ENCODE results near the gene FEZ2. TPM values are rescaled to one million over a fixed set of nuclear protein-coding genes. Genes with fewer than 3 reads are reported as not detected.
A peak's percentile ranks its signal among the peaks of the same experiment; 100 is the strongest.

FEZ2 gene
- 10 to 100 TPM; 11.4 to 15.5 TPM for total RNA-seq
- total RNA-seq: 14.0 to 25.7 reads per million in 2 donors

- DNase-seq (peak; percentile 26 to 52 (median 46)), ATAC-seq (peak; percentile 91)
- peaks cover 5% of the 10 kb centered on the region for H3K36me3 Mint-ChIP-seq (ENCODE audit: low read depth)
- H3K4me3 Mint-ChIP-seq: peak within 1 kb of the TSS; percentile 96
- H3K4me1 Mint-ChIP-seq: peaks cover 29% of the 10 kb centered on the region
- no peaks in the 10 kb centered on the region for H3K9me3 ChIP-seq (ENCODE audit: control insufficient read depth, low read length, poor library complexity, severe bottlenecking)
- no peaks in the 10 kb centered on the region for H3K27me3 Mint-ChIP-seq
- peak within 1 kb of the TSS; percentile 94 for H3K27ac Mint-ChIP-seq
Measured at GRCh38 chr2:36597532-36598377, at the start of gene FEZ2. FEZ2 (minus strand) TSS chr2:36598168; CDS start chr2:36598142, 26 bp downstream.

- no peak overlapping the region for H3K4me3 Mint-ChIP-seq
- ATAC-seq: no peak
- H3K27me3 Mint-ChIP-seq: peaks cover 34% of the 10 kb centered on the region
- DNase-seq: no peak
- no peaks in the 10 kb centered on the region for H3K4me1 Mint-ChIP-seq
- H3K9me3 ChIP-seq (ENCODE audit: control insufficient read depth, low read length, poor library complexity, severe bottlenecking): no peaks in the 10 kb centered on the region
- no peak overlapping the region for H3K27ac Mint-ChIP-seq
- H3K36me3 Mint-ChIP-seq (ENCODE audit: low read depth): no peaks in the 10 kb centered on the region
Measured at GRCh38 chr2:36634981-36635597, 37.1 kb upstream of the FEZ2 start.

- Mint-ChIP-seq H3K27me3 (peaks cover 31% of the 10 kb centered on the region), H3K4me3 (no peak overlapping the region), H3K27ac (no peak overlapping the region), H3K4me1 (no peaks in the 10 kb centered on the region), H3K36me3 (ENCODE audit: low read depth) (no peaks in the 10 kb centered on the region)
- DNase-seq (no peak), ATAC-seq (no peak)
- H3K9me3 ChIP-seq (ENCODE audit: control insufficient read depth, low read length, poor library complexity, severe bottlenecking): no peaks in the 10 kb centered on the region
Measured at GRCh38 chr2:36633470-36634092, 35.6 kb upstream of the FEZ2 start.

- DNase-seq (no peak), ATAC-seq (no peak)
- H3K4me1 Mint-ChIP-seq: no peaks in the 10 kb centered on the region
- H3K36me3 Mint-ChIP-seq (ENCODE audit: low read depth): no peaks in the 10 kb centered on the region
- peaks cover 24% of the 10 kb centered on the region for H3K27me3 Mint-ChIP-seq
- H3K4me3 Mint-ChIP-seq: no peak overlapping the region
- no peak overlapping the region for H3K27ac Mint-ChIP-seq
- H3K9me3 ChIP-seq (ENCODE audit: control insufficient read depth, low read length, poor library complexity, severe bottlenecking): no peaks in the 10 kb centered on the region
Measured at GRCh38 chr2:36626756-36627155, 28.8 kb upstream of the FEZ2 start.

- Mint-ChIP-seq H3K27ac (no peak overlapping the region), H3K4me3 (no peak overlapping the region), H3K27me3 (peaks cover 17% of the 10 kb centered on the region), H3K36me3 (ENCODE audit: low read depth) (no peaks in the 10 kb centered on the region), H3K4me1 (no peaks in the 10 kb centered on the region)
- no peaks in the 10 kb centered on the region for H3K9me3 ChIP-seq (ENCODE audit: control insufficient read depth, low read length, poor library complexity, severe bottlenecking)
- DNase-seq (no peak), ATAC-seq (no peak)
Measured at GRCh38 chr2:36626071-36626470, 28.1 kb upstream of the FEZ2 start.

- no peaks in the 10 kb centered on the region for H3K4me1 Mint-ChIP-seq
- H3K27ac Mint-ChIP-seq: no peak overlapping the region
- H3K36me3 Mint-ChIP-seq (ENCODE audit: low read depth): peaks cover under 1% of the 10 kb centered on the region
- no peak for DNase-seq
- peaks cover 18% of the 10 kb centered on the region for H3K27me3 Mint-ChIP-seq
- no peak overlapping the region for H3K4me3 Mint-ChIP-seq
- ATAC-seq: no peak
- no peaks in the 10 kb centered on the region for H3K9me3 ChIP-seq (ENCODE audit: control insufficient read depth, low read length, poor library complexity, severe bottlenecking)
Measured at GRCh38 chr2:36625304-36625703, 27.3 kb upstream of the FEZ2 start.

GRCh38 chr2:36620321-36620720, 22.4 kb upstream of the FEZ2 start:
- Mint-ChIP-seq H3K4me3 (no peak overlapping the region), H3K4me1 (no peaks in the 10 kb centered on the region), H3K27ac (no peak overlapping the region), H3K27me3 (peaks cover 17% of the 10 kb centered on the region), H3K36me3 (ENCODE audit: low read depth) (peaks cover 2% of the 10 kb centered on the region)
- H3K9me3 ChIP-seq (ENCODE audit: control insufficient read depth, low read length, poor library complexity, severe bottlenecking): no peaks in the 10 kb centered on the region
- DNase-seq: no peak
- ATAC-seq: no peak

- Mint-ChIP-seq H3K27ac (no peak overlapping the region), H3K27me3 (peaks cover 17% of the 10 kb centered on the region), H3K36me3 (ENCODE audit: low read depth) (peaks cover 2% of the 10 kb centered on the region), H3K4me3 (no peak overlapping the region), H3K4me1 (peaks cover 2% of the 10 kb centered on the region)
- DNase-seq (no peak), ATAC-seq (peak; percentile 54)
- no peaks in the 10 kb centered on the region for H3K9me3 ChIP-seq (ENCODE audit: control insufficient read depth, low read length, poor library complexity, severe bottlenecking)
Measured at GRCh38 chr2:36618381-36618780, 20.4 kb upstream of the FEZ2 start.

- Mint-ChIP-seq H3K27me3 (peaks cover 11% of the 10 kb centered on the region), H3K27ac (no peak overlapping the region), H3K36me3 (ENCODE audit: low read depth) (peaks cover 2% of the 10 kb centered on the region), H3K4me1 (peaks cover 2% of the 10 kb centered on the region), H3K4me3 (no peak overlapping the region)
- no peaks in the 10 kb centered on the region for H3K9me3 ChIP-seq (ENCODE audit: control insufficient read depth, low read length, poor library complexity, severe bottlenecking)
- no peak for DNase-seq
- ATAC-seq: no peak
Measured at GRCh38 chr2:36616947-36617346, 19.0 kb upstream of the FEZ2 start.

GRCh38 chr2:36615222-36615621, 17.3 kb upstream of the FEZ2 start:
- peaks cover 1% of the 10 kb centered on the region for H3K36me3 Mint-ChIP-seq (ENCODE audit: low read depth)
- H3K4me1 Mint-ChIP-seq: peaks cover 2% of the 10 kb centered on the region
- H3K27ac Mint-ChIP-seq: no peak overlapping the region
- no peak overlapping the region for H3K4me3 Mint-ChIP-seq
- peaks cover 15% of the 10 kb centered on the region for H3K27me3 Mint-ChIP-seq
- no peaks in the 10 kb centered on the region for H3K9me3 ChIP-seq (ENCODE audit: control insufficient read depth, low read length, poor library complexity, severe bottlenecking)
- ATAC-seq (no peak), DNase-seq (no peak)

- H3K36me3 Mint-ChIP-seq (ENCODE audit: low read depth): no peaks in the 10 kb centered on the region
- no peak overlapping the region for H3K4me3 Mint-ChIP-seq
- peaks cover 13% of the 10 kb centered on the region for H3K27me3 Mint-ChIP-seq
- no peak for ATAC-seq
- H3K9me3 ChIP-seq (ENCODE audit: control insufficient read depth, low read length, poor library complexity, severe bottlenecking): no peaks in the 10 kb centered on the region
- peaks cover 2% of the 10 kb centered on the region for H3K4me1 Mint-ChIP-seq
- H3K27ac Mint-ChIP-seq: no peak overlapping the region
- DNase-seq: no peak
Measured at GRCh38 chr2:36613801-36614200, 15.8 kb upstream of the FEZ2 start.

- ATAC-seq (no peak), DNase-seq (no peak)
- Mint-ChIP-seq H3K4me3 (no peak overlapping the region), H3K4me1 (peaks cover 2% of the 10 kb centered on the region), H3K36me3 (ENCODE audit: low read depth) (peaks cover under 1% of the 10 kb centered on the region), H3K27me3 (peaks cover 15% of the 10 kb centered on the region), H3K27ac (no peak overlapping the region)
- H3K9me3 ChIP-seq (ENCODE audit: control insufficient read depth, low read length, poor library complexity, severe bottlenecking): no peaks in the 10 kb centered on the region
Measured at GRCh38 chr2:36611316-36611990, 13.5 kb upstream of the FEZ2 start.

- Mint-ChIP-seq H3K4me1 (no peaks in the 10 kb centered on the region), H3K4me3 (no peak overlapping the region), H3K27ac (no peak overlapping the region), H3K27me3 (peaks cover 20% of the 10 kb centered on the region), H3K36me3 (ENCODE audit: low read depth) (peaks cover 2% of the 10 kb centered on the region)
- DNase-seq: no peak
- no peak for ATAC-seq
- no peaks in the 10 kb centered on the region for H3K9me3 ChIP-seq (ENCODE audit: control insufficient read depth, low read length, poor library complexity, severe bottlenecking)
Measured at GRCh38 chr2:36609507-36609906, 11.5 kb upstream of the FEZ2 start.
